ENCODE measurements around the gene SMLR1. TPM values are rescaled to one million over a fixed set of nuclear protein-coding genes. Genes with fewer than 3 reads are reported as not detected.

SMLR1 gene
- total and polyA plus RNA-seq, 7 donors = not detected

DNA sequence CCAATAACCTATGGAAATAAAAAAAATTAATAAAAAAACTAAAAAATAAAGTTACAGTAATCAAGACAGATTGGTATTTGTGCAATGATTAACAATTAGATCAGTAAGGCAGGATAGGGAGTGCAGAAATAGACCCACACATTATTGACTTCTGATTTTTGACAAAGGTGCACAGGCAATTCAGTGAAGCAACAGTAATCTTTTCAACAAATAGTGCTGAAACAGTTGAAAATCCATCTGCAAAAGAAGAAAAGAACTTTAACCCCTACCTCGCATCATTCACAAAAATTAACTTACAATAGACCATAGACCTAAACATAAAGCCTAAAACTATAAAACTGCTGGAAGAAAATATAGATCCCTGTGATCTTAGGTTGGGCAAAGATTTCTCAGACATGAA lies 4.5 kb upstream of the SMLR1 start:
- H3K4me1 ChIP-seq = no peaks in the 10 kb centered on the region
- no peaks in the 10 kb centered on the region for H3K27me3 ChIP-seq
- intact Hi-C loops (cut with DNase I) = no loop called here
- no peak for DNase-seq
- H3K4me3 ChIP-seq = no peak overlapping the region
- no peak overlapping the region for H3K27ac ChIP-seq
- no peaks in the 10 kb centered on the region for H3K36me3 ChIP-seq
- no peaks in the 10 kb centered on the region for H3K9me3 ChIP-seq
- TF ChIP-seq POLR2A (IDR thresholded peaks at IDR 0.05) (no peak), EP300 (IDR thresholded peaks at IDR 0.05) (no peak), POLR2AphosphoS5 (IDR thresholded peaks at IDR 0.05) (no peak)
- TF ChIP-seq, protein P1, sequence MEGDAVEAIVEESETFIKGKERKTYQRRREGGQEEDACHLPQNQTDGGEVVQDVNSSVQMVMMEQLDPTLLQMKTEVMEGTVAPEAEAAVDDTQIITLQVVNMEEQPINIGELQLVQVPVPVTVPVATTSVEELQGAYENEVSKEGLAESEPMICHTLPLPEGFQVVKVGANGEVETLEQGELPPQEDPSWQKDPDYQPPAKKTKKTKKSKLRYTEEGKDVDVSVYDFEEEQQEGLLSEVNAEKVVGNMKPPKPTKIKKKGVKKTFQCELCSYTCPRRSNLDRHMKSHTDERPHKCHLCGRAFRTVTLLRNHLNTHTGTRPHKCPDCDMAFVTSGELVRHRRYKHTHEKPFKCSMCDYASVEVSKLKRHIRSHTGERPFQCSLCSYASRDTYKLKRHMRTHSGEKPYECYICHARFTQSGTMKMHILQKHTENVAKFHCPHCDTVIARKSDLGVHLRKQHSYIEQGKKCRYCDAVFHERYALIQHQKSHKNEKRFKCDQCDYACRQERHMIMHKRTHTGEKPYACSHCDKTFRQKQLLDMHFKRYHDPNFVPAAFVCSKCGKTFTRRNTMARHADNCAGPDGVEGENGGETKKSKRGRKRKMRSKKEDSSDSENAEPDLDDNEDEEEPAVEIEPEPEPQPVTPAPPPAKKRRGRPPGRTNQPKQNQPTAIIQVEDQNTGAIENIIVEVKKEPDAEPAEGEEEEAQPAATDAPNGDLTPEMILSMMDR (IDR thresholded peaks at IDR 0.05) = no peak
- WGBS, 2 donors = 68 to 84% methylated on average over 1 of the region's 1 CpG

DNA sequence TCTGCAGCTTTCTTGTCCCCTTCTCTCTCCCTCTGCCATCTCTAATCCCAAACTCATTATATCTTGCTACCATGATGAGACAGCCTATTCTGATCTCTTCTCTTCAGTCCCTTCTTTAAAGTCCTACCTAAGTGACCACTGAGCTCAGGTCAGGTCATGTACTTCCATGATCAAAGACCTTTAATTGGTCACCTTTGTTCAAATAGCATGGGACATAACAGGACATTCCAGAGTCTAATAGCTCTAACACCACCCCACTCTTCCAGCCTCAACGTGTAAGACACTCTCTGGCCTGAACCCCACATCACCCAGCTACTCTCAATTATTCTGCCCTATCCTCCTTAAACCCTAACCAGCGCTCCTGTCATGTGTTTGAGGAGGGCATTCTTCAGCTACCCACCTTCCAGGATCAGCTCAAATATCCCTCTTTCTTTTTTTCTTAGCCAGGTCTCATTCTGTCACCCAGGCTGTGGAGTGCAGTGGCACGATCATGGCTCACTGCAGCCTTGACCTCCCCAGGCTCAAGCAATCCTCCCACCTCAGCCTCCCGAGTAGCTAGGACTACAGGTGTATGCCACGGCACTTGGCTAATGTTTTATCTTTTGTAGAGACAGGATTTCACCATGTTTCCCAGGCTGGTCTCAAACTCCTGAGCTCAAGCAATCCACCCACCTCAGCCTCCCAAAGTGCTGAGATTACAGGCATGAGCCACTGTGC lies 2.1 kb upstream of the SMLR1 start:
- no peaks in the 10 kb centered on the region for H3K9me3 ChIP-seq
- 77 to 87% methylated on average over 5 of the region's 5 CpGs for WGBS, 2 donors
- H3K27ac ChIP-seq = no peak overlapping the region
- H3K27me3 ChIP-seq = no peaks in the 10 kb centered on the region
- no peaks in the 10 kb centered on the region for H3K4me1 ChIP-seq
- H3K36me3 ChIP-seq = no peaks in the 10 kb centered on the region
- H3K4me3 ChIP-seq = no peak overlapping the region
- DNase-seq = no peak
- intact Hi-C loops (cut with DNase I) = no loop called here
- TF ChIP-seq EP300 (IDR thresholded peaks at IDR 0.05) = no peak
- TF ChIP-seq POLR2AphosphoS5 (IDR thresholded peaks at IDR 0.05) = no peak
- TF ChIP-seq, protein P1 (IDR thresholded peaks at IDR 0.05) = no peak
- no peak for TF ChIP-seq POLR2A (IDR thresholded peaks at IDR 0.05)

- Histone ChIP-seq H3K27ac (no peak overlapping the region), H3K9me3 (no peaks in the 10 kb centered on the region), H3K4me3 (no peak overlapping the region), H3K4me1 (no peaks in the 10 kb centered on the region), H3K36me3 (no peaks in the 10 kb centered on the region), H3K27me3 (no peaks in the 10 kb centered on the region)
- DNase-seq = no peak
- 89 to 94% methylated on average over 3 of the region's 3 CpGs for WGBS, 2 donors
- intact Hi-C loops (cut with DNase I) = no loop called here
- TF ChIP-seq POLR2AphosphoS5 (IDR thresholded peaks at IDR 0.05) (no peak), POLR2A (IDR thresholded peaks at IDR 0.05) (no peak), EP300 (IDR thresholded peaks at IDR 0.05) (no peak)
- TF ChIP-seq, protein P1 (IDR thresholded peaks at IDR 0.05) = no peak
Observed at GRCh38 chr6:130825772-130826441, 1.3 kb upstream of the SMLR1 start.

DNA sequence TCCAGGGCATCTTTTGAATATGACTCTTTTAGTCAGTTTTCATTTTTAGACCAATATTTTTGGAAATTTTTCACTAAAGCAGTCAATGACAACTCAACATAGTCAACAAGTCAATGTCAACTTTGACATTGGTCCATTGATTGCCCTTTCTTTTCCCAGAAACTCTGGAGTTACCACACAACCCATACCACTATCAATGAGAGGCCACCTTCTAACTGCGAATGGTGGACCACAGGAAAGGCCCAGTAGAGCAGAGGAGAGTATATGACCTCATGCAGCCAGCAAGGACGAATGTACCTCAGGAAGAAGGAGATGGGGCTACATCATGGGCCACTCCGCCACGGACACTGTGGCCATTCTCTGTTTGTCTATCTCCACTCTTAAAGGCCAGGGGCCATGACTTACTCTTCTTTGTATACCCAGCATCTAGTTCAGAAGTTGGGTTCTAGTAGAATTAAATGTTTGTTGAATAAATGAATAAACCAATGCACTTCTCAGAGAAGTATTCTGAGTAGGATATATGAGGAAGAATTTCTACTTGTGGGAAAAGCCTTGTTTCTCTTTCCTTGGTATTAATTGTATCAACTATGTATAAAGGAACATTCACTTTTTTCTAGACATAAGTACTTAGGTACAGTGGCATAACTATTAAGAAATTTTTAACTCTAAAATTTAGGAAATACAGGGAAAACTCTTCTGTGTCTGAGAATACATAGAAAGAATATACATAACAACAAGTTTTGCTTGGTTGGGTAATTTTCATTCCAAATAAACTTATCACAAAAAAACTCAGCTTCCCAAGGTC lies 562 bp upstream of the SMLR1 start:
- no peak for DNase-seq
- H3K4me1 ChIP-seq = no peaks in the 10 kb centered on the region
- 80 to 96% methylated on average over 4 of the region's 4 CpGs for WGBS, 2 donors
- H3K27me3 ChIP-seq = no peaks in the 10 kb centered on the region
- TF ChIP-seq, protein P1 (IDR thresholded peaks at IDR 0.05) = no peak
- TF ChIP-seq POLR2AphosphoS5 (IDR thresholded peaks at IDR 0.05) (no peak), POLR2A (IDR thresholded peaks at IDR 0.05) (no peak), EP300 (IDR thresholded peaks at IDR 0.05) (no peak)
- no peaks in the 10 kb centered on the region for H3K9me3 ChIP-seq
- intact Hi-C loops (cut with DNase I) = no loop called here
- H3K4me3 ChIP-seq = no peak overlapping the region
- no peaks in the 10 kb centered on the region for H3K36me3 ChIP-seq
- H3K27ac ChIP-seq = no peak overlapping the region

Measured in sigmoid colon (tissue), 7 donors.